K562 (cell line): Measurements from ENCODE around the gene SLC4A3. TPM values are rescaled to one million over a fixed set of nuclear protein-coding genes. Genes with fewer than 3 reads are reported as not detected.

ENCODE experiments used
- ATAC-seq: fragments of 200-7000 bp; cut with Tn5 transposase; 3 replicates; pipeline ENCODE4 v1.9.1; 2020; ENCODE audit warnings: moderate library complexity
- BruUV-seq: library from RNA; stranded (reverse); fragments of 400-500 nt; replicated peaks from 2 replicates; lab custom pipeline; 2021; lab: Mats Ljungman, UMichigan
- CTCF ChIA-PET: fragments of 300-600 bp; formaldehyde crosslinking; extraction: SDS; loops from one replicate; lab custom pipeline; 2021; ENCODE audit warnings: low intra/inter-chr PET ratio; lab: Yijun Ruan, JAX
- POLR2A ChIA-PET: fragments of 300-600, 350-650 bp; sonication (Branson Sonifier 250); formaldehyde crosslinking; extraction: SDS; loops from one replicate; lab custom pipeline; 2021; ENCODE audit warnings: antibody characterized with exemption, inconsistent platforms; lab: Yijun Ruan, JAX
- DNase-seq, 4 experiments: peaks; one replicate each; pipeline versions ENCODE4 v3.0.0 to v3.0.0-alpha.2; 2011 to 2018; ENCODE audit warnings: low spot score in 3 of 4, mixed read lengths in 3 of 4; ENCODE audit errors: extremely low read depth in 1 of 4
- FAIRE-seq: peaks from 2 replicates; lab custom pipeline; 2011; peaks lifted over from hg19 to GRCh38; lab: Jason Lieb, UNC
- H2AFZ ChIP-seq: 2 replicates; pipeline ENCODE4 v1.6.0; 2011; ENCODE audit warnings: low read depth, low read length, control low read depth, inconsistent platforms
- H3K27ac ChIP-seq: fragments of 200-600 bp; 3 replicates; pipeline ENCODE4 v1.8.0; 2011; ENCODE audit warnings: low read depth, mild to moderate bottlenecking, control low read depth, inconsistent platforms, low read length, moderate library complexity, mixed read lengths; ENCODE audit errors: extremely low read depth
- H3K27me3 ChIP-seq, 2 experiments: fragments of 300-600 bp in 1 of 2; 2 replicates in 1 of 2; 3 replicates in 1 of 2; pipeline versions ENCODE4 v1.6.0 to v1.8.0; 2011; ENCODE audit warnings: inconsistent platforms in 2 of 2, low read length in 2 of 2, mild to moderate bottlenecking in 1 of 2, mixed read lengths in 1 of 2, moderate library complexity in 1 of 2; ENCODE audit not compliant: control insufficient read depth in 2 of 2, insufficient read depth in 2 of 2
- H3K36me3 ChIP-seq: fragments of 300-600 bp; 3 replicates; pipeline ENCODE4 v1.8.0; 2011; ENCODE audit warnings: mild to moderate bottlenecking, low read length, inconsistent platforms; ENCODE audit not compliant: control insufficient read depth, insufficient read depth
- H3K4me1 ChIP-seq, 2 experiments: fragments of 200-600 bp in 1 of 2; replicated peaks in 1 of 2; 2 replicates in 1 of 2; 3 replicates in 1 of 2; pipeline versions ENCODE4 v1.5.1 to v1.8.0; 2011; ENCODE audit warnings: inconsistent platforms in 2 of 2, low read length in 2 of 2, mild to moderate bottlenecking in 1 of 2, mixed read lengths in 1 of 2, moderate library complexity in 1 of 2; ENCODE audit not compliant: control insufficient read depth in 2 of 2, insufficient read depth in 2 of 2
- H3K4me2 ChIP-seq: 2 replicates; pipeline ENCODE4 v1.6.1; 2011; ENCODE audit warnings: low read length, control low read depth, inconsistent platforms, mixed read lengths; ENCODE audit not compliant: insufficient read depth
- H3K4me3 ChIP-seq: fragments of 200-600 bp; sonication (generic), shearing (Covaris generic); 2 replicates; pipeline ENCODE4 v1.5.1; 2016; ENCODE audit warnings: control low read depth, inconsistent platforms
- H3K79me2 ChIP-seq: fragments of 200-600 bp; 3 replicates; pipeline ENCODE4 v1.8.0; 2011; ENCODE audit warnings: low read length, inconsistent platforms; ENCODE audit not compliant: control insufficient read depth, insufficient read depth
- H3K9ac ChIP-seq, 2 experiments: 2 replicates each; pipeline versions ENCODE4 v1.6.0 to v1.6.1; 2011; ENCODE audit warnings: low read depth in 2 of 2, low read length in 2 of 2, control low read depth in 1 of 2, inconsistent platforms in 1 of 2, mild to moderate bottlenecking in 1 of 2, mixed read lengths in 1 of 2; ENCODE audit not compliant: insufficient read depth in 1 of 2
- H3K9me1 ChIP-seq: one replicate; pipeline ENCODE4 v1.6.0; 2011; ENCODE audit warnings: inconsistent platforms, mild to moderate bottlenecking, low read length, moderate library complexity; ENCODE audit not compliant: control insufficient read depth, insufficient read depth
- H3K9me3 ChIP-seq: replicated peaks from 2 replicates; pipeline ENCODE4 v1.5.1; 2011; ENCODE audit warnings: low read depth, low read length, inconsistent platforms; ENCODE audit not compliant: control insufficient read depth, insufficient read depth
- H4K20me1 ChIP-seq: replicated peaks from 2 replicates; pipeline ENCODE4 v1.6.1; 2011; ENCODE audit warnings: low read length, inconsistent platforms, mixed read lengths; ENCODE audit not compliant: control insufficient read depth, insufficient read depth
- CREB3 ChIP-seq: fragments of 450-650 bp; conservative IDR thresholded peaks from 2 replicates; pipeline ENCODE4 v1.6.1; 2016; ENCODE audit warnings: missing genetic modification characterization, low read depth, mild to moderate bottlenecking, missing compliant biosample characterization, moderate library complexity
- ESRRA ChIP-seq: fragments of 450-650 bp; IDR thresholded peaks from 2 replicates; pipeline ENCODE4 v1.6.1; 2014; ENCODE audit warnings: low read depth, mild to moderate bottlenecking, moderate library complexity, borderline replicate concordance
- GTF3C2 ChIP-seq: IDR thresholded peaks from 3 replicates; pipeline ENCODE4 v1.6.1; 2011; ENCODE audit warnings: borderline replicate concordance, mild to moderate bottlenecking, moderate library complexity; ENCODE audit not compliant: insufficient read length; ENCODE audit errors: extremely low read depth
- HOXB6 ChIP-seq: fragments of 250-450 bp; sonication (Bioruptor Pico); IDR thresholded peaks from 2 replicates; pipeline ENCODE4 v1.5.1; 2022; ENCODE audit warnings: mild to moderate bottlenecking, borderline replicate concordance
- KLF16 ChIP-seq: IDR thresholded peaks from 2 replicates; pipeline ENCODE4 v1.6.1; 2016; ENCODE audit warnings: antibody characterized with exemption
- NFATC3 ChIP-seq: fragments of 450-650 bp; IDR thresholded peaks from 2 replicates; pipeline ENCODE4 v1.6.1; 2017; ENCODE audit warnings: mild to moderate bottlenecking
- NFRKB ChIP-seq: fragments of 450-650 bp; IDR thresholded peaks from 2 replicates; pipeline ENCODE4 v1.6.1; 2016; ENCODE audit warnings: low read depth
- RCOR1 ChIP-seq, 2 experiments: IDR thresholded peaks; 2 replicates each; pipeline ENCODE4 v1.6.1; 2012; ENCODE audit warnings: low read depth in 2 of 2, low read length in 2 of 2, borderline replicate concordance in 1 of 2, improper control_type of control experiment in 1 of 2
- ZBTB33 ChIP-seq: sonication (generic); formaldehyde crosslinking; IDR thresholded peaks from 2 replicates; pipeline ENCODE4 v1.8.1; 2023; ENCODE audit warnings: mild to moderate bottlenecking, missing genetic modification reagents
- ZNF512 ChIP-seq: IDR thresholded peaks from 2 replicates; pipeline ENCODE4 v1.6.1; 2016; ENCODE audit warnings: missing genetic modification characterization, missing compliant biosample characterization
- ZNF696 ChIP-seq: fragments of 250-450 bp; sonication (Bioruptor Pico); conservative IDR thresholded peaks from 2 replicates; pipeline ENCODE4 v1.4.0; 2020; ENCODE audit warnings: mild to moderate bottlenecking, moderate library complexity
- ZSCAN32 ChIP-seq: fragments of 450-650 bp; formaldehyde crosslinking; IDR thresholded peaks from 2 replicates; pipeline ENCODE4 v1.4.0; 2020; ENCODE audit warnings: mild to moderate bottlenecking, moderate library complexity
- WGBS: fragments of 100-300 bp; shearing (Covaris generic); methylation state at CpG from one replicate; pipeline ENCODE4 v1.1.6; 2016; ENCODE audit warnings: low coverage, mixed read lengths; ENCODE audit not compliant: insufficient coverage; ENCODE audit errors: missing lambda C conversion rate; 5-methylcytosine and 5-hydroxymethylcytosine counted together
- in situ Hi-C: fragments of 300-500 bp; cut with MboI; formaldehyde crosslinking; loops from 4 replicates; pipeline ENCODE4 v1.15.0; 2018; ENCODE audit warnings: inconsistent platforms, mixed read lengths
- intact Hi-C: fragments of 100-400 bp; cut with micrococcal nuclease; formaldehyde crosslinking; loops from 2 replicates; pipeline ENCODE4 v1.14.2; 2022
- polyA plus RNA-seq, 8 experiments: library from polyadenylated mRNA; depleted of rRNA in 4 of 8; stranded (reverse) in 5 of 8; unstranded in 3 of 8; fragments of >200 nt; fragmentation: Nextera tagmentation in 2 of 8; fragmentation: Illumina TruSeq in 1 of 8; extraction: Ambion mirVana in 2 of 8; extraction: Trizol in 1 of 8; gene quantifications; 2 replicates each; pipeline versions ENCODE4 v1.2.1 to v1.2.3, GENCODE V29; 2011 to 2014; ENCODE audit warnings: inconsistent platforms in 1 of 8, missing spikeins in 1 of 8
- total RNA-seq, 7 experiments: library from RNA; depleted of rRNA in 6 of 7; stranded (reverse); fragments of >200 nt in 6 of 7; fragmentation: Illumina TruSeq in 2 of 7; extraction: Trizol in 2 of 7; gene quantifications; 2 replicates each; pipeline versions ENCODE4 v1.2.1 to v1.2.3, GENCODE V29; 2011 to 2021; ENCODE audit warnings: low replicate concordance in 1 of 7

SLC4A3 gene
- total and polyA plus RNA-seq, 9 of the 15 experiments (the other 6 are each of a cell fraction or from before 2014, with no cell fraction given), result 0.04 to 0.31 (median 0.16) TPM; not detected in 5

- BruUV-seq, result no TSS peak
- Histone ChIP-seq H3K9me3 (no peaks in the 10 kb centered on the region), H2AFZ (no peak overlapping the region), H3K4me3 (no peak overlapping the region), H3K9ac (no peak overlapping the region), H4K20me1 (0 out of 2 replicates have a peak, but pooled peaks cover 3% of the 10 kb centered on the region), H3K79me2 (no peaks in the 10 kb centered on the region), H3K4me1 (peaks cover 5 to 54% of the 10 kb centered on the region in 2 experiments; a peak in 4 of 5 replicates), H3K27me3 (peaks cover 2 to 26% of the 10 kb centered on the region in 2 experiments; a peak in 3 of 5 replicates), H3K4me2 (no peak overlapping the region), H3K36me3 (no peaks in the 10 kb centered on the region), H3K27ac (no peak overlapping the region), H3K9me1 (no peaks in the 10 kb centered on the region)
- CTCF ChIA-PET, result no interaction called here
- POLR2A ChIA-PET, result interaction anchor here (0.7 to 0.8 kb wide), 2 partner anchors 322 to 451 kb away, joined by 3 to 6 read pairs; no protein-coding TSS in a partner anchor
- FAIRE-seq (no peak), DNase-seq (no peak), ATAC-seq (no peak)
- 16% methylated on average over 9 of the region's 22 CpGs for WGBS
- TF ChIP-seq NFRKB, result no peak
- TF ChIP-seq RCOR1 (IDR thresholded peaks at IDR 0.05; ENCODE audit: borderline replicate concordance in 1 of 2, low read depth in 2 of 2, low read length in 2 of 2), result no peak
- no peak for TF ChIP-seq CREB3 (tag)
- no peak for TF ChIP-seq ZBTB33 (CRISPR knock-in tag)
- no peak for TF ChIP-seq ZNF696 (CRISPR knock-in tag)
- no peak for TF ChIP-seq HOXB6 (CRISPR knock-in tag)
- no peak for TF ChIP-seq GTF3C2
- TF ChIP-seq ESRRA, result no peak
- TF ChIP-seq ZNF512 (tag), result no peak
- TF ChIP-seq NFATC3, result no peak
- TF ChIP-seq KLF16, result no peak
- no peak for TF ChIP-seq ZSCAN32
- in situ Hi-C loops (no loop called here), intact Hi-C loops (loop anchor here (5.0 kb wide), 1 partner anchor 92 kb away; no protein-coding TSS in a partner anchor)
Measured at GRCh38 chr2:219634951-219635751, 7.7 kb downstream of the SLC4A3 start.
